ENCODE measurements around the gene EIPR1.

The EIPR1 gene

DNA sequence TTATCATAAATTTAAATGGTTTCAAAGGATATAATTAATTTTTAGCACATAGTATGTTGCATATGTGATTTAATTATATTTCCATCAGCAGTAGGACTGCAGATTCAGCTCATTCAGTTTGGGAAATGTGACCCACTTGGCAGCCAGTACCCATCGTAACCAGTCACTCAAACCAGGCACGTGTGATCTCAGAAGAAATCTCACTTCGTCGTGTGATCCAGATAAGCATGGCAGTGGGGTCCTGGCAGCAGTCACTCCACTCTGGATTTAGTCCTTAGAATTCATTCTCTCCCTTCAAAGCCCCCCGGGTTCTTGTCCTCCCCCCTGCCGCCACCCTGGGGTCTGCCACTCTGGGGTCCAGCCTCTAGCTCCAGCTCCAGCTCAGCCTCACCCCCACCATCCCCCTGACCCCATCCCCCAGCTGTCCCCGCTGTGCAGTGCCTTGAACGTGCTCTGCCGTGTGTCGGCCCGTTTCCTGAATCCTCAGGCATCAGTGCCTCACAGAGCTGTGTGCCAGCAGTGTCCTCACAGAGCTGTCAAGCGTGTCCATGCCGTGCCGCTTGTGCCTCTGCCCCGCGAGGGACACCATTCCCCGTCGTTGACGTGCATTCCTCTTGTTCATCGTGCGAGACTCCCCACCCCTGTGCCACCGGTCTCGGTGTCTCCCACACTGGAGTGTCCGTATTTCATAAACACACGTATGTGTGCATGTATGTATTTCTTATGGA lies 36.7 kb upstream of the EIPR1 start:
- Histone ChIP-seq H3K9ac (ENCODE audit: low read depth, low read length) (no peak overlapping the region), H3K36me3 (ENCODE audit: insufficient read depth, low read length) (peaks cover 25% of the 10 kb centered on the region), H3K9me3 (replicated peaks; ENCODE audit: low read length) (no peaks in the 10 kb centered on the region), H3K4me3 (ENCODE audit: low read length) (no peak overlapping the region), H3K27me3 (ENCODE audit: control insufficient read depth, insufficient read depth, low read length) (no peaks in the 10 kb centered on the region), H3K4me1 (ENCODE audit: control insufficient read depth, insufficient read depth, low read length) (no peaks in the 10 kb centered on the region), H3K4me2 (ENCODE audit: low read length) (no peak overlapping the region)

DNA sequence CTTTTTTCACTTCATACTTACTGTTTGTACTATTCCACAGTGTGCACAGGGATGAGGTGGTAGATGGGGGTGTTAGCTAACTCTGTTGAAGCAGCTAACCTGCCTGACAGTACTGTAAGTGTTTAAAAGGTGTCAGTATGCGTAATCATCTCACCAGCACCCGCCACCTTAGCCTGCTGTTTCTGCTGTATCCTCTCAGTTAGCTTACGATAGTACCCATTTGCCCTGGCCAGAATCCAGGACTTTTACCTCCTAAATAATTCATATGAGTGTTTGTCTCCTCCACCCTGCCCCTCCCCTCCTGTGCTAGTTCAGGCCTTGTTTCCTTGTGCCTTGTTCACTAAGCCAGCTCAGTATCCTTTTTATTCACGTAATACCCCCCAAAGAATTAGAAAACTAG lies 36.1 kb upstream of the EIPR1 start:
- Histone ChIP-seq H3K9me3 (replicated peaks; ENCODE audit: low read length) (no peaks in the 10 kb centered on the region), H3K4me2 (ENCODE audit: low read length) (no peak overlapping the region), H3K4me1 (ENCODE audit: control insufficient read depth, insufficient read depth, low read length) (no peaks in the 10 kb centered on the region), H3K9ac (ENCODE audit: low read depth, low read length) (no peak overlapping the region), H3K27me3 (ENCODE audit: control insufficient read depth, insufficient read depth, low read length) (no peaks in the 10 kb centered on the region), H3K36me3 (ENCODE audit: insufficient read depth, low read length) (peaks cover 25% of the 10 kb centered on the region), H3K4me3 (ENCODE audit: low read length) (no peak overlapping the region)

DNA sequence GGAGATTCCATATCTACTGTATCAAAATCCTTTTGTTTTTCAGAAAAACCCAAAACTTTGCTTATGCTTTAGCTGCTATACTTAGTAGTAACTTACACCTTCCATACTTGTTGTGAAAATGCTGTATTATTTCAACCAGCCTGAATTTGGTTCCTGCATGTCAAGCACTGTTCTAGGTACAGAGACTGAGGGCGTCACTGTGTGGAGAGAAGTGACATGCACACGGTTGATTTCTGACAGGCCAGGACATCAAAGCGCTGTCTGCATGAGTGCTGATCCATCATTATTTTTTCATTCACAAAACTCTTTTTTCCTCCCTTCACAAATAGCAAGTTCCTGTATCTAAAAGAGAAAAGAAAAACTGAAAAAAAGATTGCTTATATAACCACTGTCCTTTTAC lies 33.5 kb upstream of the EIPR1 start:
- no peak overlapping the region for H3K9ac ChIP-seq (ENCODE audit: low read depth, low read length)
- H3K36me3 ChIP-seq (ENCODE audit: insufficient read depth, low read length): peaks cover 23% of the 10 kb centered on the region
- H3K4me2 ChIP-seq (ENCODE audit: low read length): no peak overlapping the region
- H3K27me3 ChIP-seq (ENCODE audit: control insufficient read depth, insufficient read depth, low read length): no peaks in the 10 kb centered on the region
- no peaks in the 10 kb centered on the region for H3K9me3 ChIP-seq (replicated peaks; ENCODE audit: low read length)
- H3K4me1 ChIP-seq (ENCODE audit: control insufficient read depth, insufficient read depth, low read length): no peaks in the 10 kb centered on the region
- no peak overlapping the region for H3K4me3 ChIP-seq (ENCODE audit: low read length)

DNA sequence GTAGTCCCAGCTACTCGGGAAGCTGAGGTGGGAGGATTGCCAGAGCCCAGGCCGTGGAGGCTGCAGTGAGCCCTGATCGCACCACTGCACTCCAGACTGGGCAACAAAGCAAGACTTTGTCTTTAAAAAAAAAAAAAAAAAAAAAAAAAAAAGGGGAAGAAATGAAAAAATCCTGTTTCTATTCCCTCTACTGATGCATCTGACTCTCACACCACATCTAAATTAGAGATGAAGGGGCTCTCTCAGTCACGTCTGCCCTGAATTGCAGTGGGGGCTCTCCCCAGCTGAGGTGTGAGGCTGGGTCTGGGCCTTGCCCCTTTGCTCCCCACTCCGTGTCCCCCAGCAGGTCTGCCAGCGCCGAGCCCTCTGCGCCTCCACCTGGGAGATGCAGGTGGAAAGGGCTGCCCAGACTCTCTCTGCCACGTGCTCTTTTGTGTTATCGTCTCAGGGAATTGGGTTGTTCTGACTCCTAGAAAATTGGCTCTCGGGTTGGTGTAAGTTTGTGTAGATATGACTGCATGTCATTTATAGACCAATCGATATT lies 32.1 kb upstream of the EIPR1 start:
- Histone ChIP-seq H3K9ac (ENCODE audit: low read depth, low read length) (no peak overlapping the region), H3K9me3 (replicated peaks; ENCODE audit: low read length) (no peaks in the 10 kb centered on the region), H3K27me3 (ENCODE audit: control insufficient read depth, insufficient read depth, low read length) (no peaks in the 10 kb centered on the region), H3K4me1 (ENCODE audit: control insufficient read depth, insufficient read depth, low read length) (no peaks in the 10 kb centered on the region), H3K36me3 (ENCODE audit: insufficient read depth, low read length) (peaks cover 25% of the 10 kb centered on the region), H3K4me3 (ENCODE audit: low read length) (no peak overlapping the region), H3K4me2 (ENCODE audit: low read length) (no peak overlapping the region)

DNA sequence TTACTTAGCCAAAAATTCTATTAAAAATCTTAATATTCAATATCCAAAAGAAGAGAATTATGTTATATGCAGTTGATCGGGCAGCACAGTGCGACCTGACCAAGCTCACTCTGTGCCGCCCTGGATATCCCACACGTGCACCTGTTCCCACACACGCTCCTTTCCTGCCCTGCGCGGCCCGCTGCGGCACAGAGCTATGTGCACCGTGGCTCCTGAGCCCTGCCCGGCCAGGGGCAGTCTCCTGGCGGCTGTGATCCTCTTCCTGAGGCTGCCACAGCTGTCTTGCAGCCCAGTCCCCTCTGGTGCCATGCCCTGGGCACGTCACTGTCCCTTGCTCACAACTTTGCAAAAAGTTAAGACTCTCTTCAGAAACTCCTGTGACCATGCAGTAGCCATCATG lies 31.2 kb upstream of the EIPR1 start:
- H3K4me1 ChIP-seq (ENCODE audit: control insufficient read depth, insufficient read depth, low read length): no peaks in the 10 kb centered on the region
- H3K9ac ChIP-seq (ENCODE audit: low read depth, low read length): no peak overlapping the region
- peaks cover 26% of the 10 kb centered on the region for H3K36me3 ChIP-seq (ENCODE audit: insufficient read depth, low read length)
- H3K4me3 ChIP-seq (ENCODE audit: low read length): no peak overlapping the region
- no peaks in the 10 kb centered on the region for H3K9me3 ChIP-seq (replicated peaks; ENCODE audit: low read length)
- H3K4me2 ChIP-seq (ENCODE audit: low read length): no peak overlapping the region
- no peaks in the 10 kb centered on the region for H3K27me3 ChIP-seq (ENCODE audit: control insufficient read depth, insufficient read depth, low read length)

DNA sequence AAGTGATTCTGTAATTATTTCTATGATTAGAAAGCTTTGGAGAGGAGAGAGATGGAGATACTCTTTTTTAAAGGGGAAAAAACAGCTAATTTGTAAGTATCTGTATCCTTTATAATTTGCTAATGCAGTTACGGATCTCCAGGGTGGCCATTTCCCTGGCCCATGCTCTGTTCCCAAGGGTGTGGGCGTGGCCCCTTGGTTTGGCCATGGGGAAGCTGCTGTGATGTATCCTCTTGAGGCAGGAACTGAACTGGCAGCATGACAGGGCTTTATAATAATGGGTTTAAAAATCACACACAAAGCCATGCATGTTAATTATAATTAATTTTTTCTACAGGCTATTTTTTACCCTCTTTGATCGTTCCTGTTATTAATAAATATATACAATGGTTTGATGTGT lies 28.9 kb upstream of the EIPR1 start:
- no peak overlapping the region for H3K4me3 ChIP-seq (ENCODE audit: low read length)
- no peak overlapping the region for H3K9ac ChIP-seq (ENCODE audit: low read depth, low read length)
- peaks cover 32% of the 10 kb centered on the region for H3K36me3 ChIP-seq (ENCODE audit: insufficient read depth, low read length)
- no peaks in the 10 kb centered on the region for H3K4me1 ChIP-seq (ENCODE audit: control insufficient read depth, insufficient read depth, low read length)
- H3K9me3 ChIP-seq (replicated peaks; ENCODE audit: low read length): no peaks in the 10 kb centered on the region
- H3K27me3 ChIP-seq (ENCODE audit: control insufficient read depth, insufficient read depth, low read length): no peaks in the 10 kb centered on the region
- no peak overlapping the region for H3K4me2 ChIP-seq (ENCODE audit: low read length)

DNA sequence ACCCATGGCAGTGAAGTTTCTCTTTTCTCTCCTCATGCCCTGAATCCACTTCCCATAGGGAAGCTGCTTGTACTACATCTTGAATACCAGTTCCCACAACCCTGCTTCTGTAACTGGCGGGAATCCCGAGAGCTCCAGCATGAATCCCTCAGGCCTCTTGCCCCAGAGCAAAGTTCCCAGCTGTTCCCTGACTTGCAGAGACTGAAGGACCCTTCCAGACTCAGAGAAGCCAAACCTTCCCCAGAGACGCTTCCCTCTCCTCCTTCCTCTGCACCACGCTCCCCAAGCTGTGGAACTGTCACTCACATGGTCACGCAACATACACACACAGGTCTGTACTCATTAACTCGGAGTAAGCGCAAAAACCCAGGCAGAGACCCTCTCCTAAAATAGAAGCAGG lies 28.3 kb upstream of the EIPR1 start:
- H3K4me1 ChIP-seq (ENCODE audit: control insufficient read depth, insufficient read depth, low read length): no peaks in the 10 kb centered on the region
- H3K36me3 ChIP-seq (ENCODE audit: insufficient read depth, low read length): peaks cover 35% of the 10 kb centered on the region
- no peaks in the 10 kb centered on the region for H3K27me3 ChIP-seq (ENCODE audit: control insufficient read depth, insufficient read depth, low read length)
- no peaks in the 10 kb centered on the region for H3K9me3 ChIP-seq (replicated peaks; ENCODE audit: low read length)
- no peak overlapping the region for H3K4me3 ChIP-seq (ENCODE audit: low read length)
- no peak overlapping the region for H3K9ac ChIP-seq (ENCODE audit: low read depth, low read length)
- H3K4me2 ChIP-seq (ENCODE audit: low read length): no peak overlapping the region

DNA sequence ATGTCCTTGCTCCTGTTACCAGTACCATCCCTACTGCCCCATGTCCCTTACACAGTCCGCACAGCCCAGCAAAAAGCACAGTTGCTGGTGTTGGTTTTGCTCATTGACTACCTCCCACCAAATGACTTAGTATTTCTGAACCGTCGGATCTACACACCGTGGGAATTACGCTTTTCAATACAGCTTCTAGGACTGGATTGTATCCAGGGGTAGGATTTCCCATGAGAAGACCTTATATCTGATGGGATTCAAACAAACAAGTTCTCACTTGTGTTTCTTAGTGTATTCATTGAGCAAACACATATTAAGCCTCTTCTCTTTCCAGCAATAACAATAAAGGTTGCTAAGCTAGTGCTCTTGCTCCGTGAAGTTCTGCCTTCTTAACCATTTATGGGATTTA lies 27.7 kb upstream of the EIPR1 start:
- Histone ChIP-seq H3K4me1 (ENCODE audit: control insufficient read depth, insufficient read depth, low read length) (no peaks in the 10 kb centered on the region), H3K9me3 (replicated peaks; ENCODE audit: low read length) (no peaks in the 10 kb centered on the region), H3K4me2 (ENCODE audit: low read length) (no peak overlapping the region), H3K4me3 (ENCODE audit: low read length) (no peak overlapping the region), H3K27me3 (ENCODE audit: control insufficient read depth, insufficient read depth, low read length) (no peaks in the 10 kb centered on the region), H3K36me3 (ENCODE audit: insufficient read depth, low read length) (peaks cover 40% of the 10 kb centered on the region), H3K9ac (ENCODE audit: low read depth, low read length) (no peak overlapping the region)

DNA sequence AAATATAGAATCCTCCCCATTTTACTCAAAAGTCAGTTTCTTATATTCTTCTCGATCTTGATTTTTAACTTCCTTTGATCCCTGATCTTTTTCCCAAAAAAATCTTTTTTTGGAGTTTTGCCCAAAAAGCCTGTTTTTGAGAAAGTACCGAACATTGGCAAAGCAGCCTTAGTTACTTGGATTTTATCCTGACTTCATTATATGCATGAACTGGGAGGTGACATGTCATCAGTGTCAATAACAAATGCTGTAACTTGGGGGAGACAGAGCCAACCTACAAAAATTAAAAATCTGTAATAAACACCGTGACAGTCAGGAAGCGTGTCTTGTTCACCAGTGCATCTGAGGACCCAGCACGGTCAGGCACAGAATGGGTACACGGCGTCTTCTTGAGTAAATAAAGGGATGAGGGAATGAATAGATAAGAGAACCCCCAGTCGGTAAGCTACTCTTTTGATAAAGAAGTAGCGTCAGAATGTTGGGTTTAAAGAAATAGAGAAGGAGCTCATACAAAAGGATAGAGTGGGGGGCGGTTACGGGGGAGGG lies 26.8 kb upstream of the EIPR1 start:
- no peaks in the 10 kb centered on the region for H3K27me3 ChIP-seq (ENCODE audit: control insufficient read depth, insufficient read depth, low read length)
- no peak overlapping the region for H3K9ac ChIP-seq (ENCODE audit: low read depth, low read length)
- no peak overlapping the region for H3K4me3 ChIP-seq (ENCODE audit: low read length)
- H3K36me3 ChIP-seq (ENCODE audit: insufficient read depth, low read length): peaks cover 40% of the 10 kb centered on the region
- H3K4me1 ChIP-seq (ENCODE audit: control insufficient read depth, insufficient read depth, low read length): no peaks in the 10 kb centered on the region
- H3K9me3 ChIP-seq (replicated peaks; ENCODE audit: low read length): no peaks in the 10 kb centered on the region
- H3K4me2 ChIP-seq (ENCODE audit: low read length): no peak overlapping the region

DNA sequence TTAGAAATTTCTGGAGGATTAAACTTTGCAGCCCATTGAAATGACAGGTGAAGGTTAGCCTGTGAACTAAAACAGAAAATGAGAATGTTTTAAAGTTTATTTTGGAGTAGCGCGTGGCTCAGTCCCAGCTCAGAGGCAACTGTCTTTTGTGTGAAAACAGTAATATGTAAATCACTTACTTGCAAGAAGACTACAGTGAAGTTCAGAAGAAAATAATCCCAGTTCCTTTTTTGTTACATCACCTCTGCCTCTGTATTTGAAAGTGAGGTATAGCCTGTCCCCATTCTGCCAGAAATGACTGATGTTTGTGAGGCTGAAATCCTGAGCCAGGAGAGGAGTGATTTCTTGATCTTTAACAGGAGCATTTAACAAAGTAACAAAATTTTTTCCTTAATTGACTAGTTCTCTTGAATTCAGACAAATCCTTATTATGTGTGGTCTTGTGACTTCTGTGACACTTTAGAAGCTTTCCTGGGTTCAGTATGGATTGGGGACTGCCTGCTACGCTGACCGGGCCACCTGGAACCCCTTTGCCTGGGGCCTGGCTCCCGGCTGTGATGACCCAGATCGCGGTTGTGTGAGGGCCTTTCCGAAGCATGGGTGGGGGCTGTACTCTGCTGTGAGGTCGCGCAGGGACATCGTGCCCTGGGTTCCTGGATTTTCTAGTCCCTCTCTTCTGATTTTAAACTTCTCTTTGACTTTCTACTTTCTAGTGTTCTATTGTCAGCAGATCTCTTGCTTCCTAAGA lies 26.1 kb upstream of the EIPR1 start:
- peaks cover 40% of the 10 kb centered on the region for H3K36me3 ChIP-seq (ENCODE audit: insufficient read depth, low read length)
- H3K4me3 ChIP-seq (ENCODE audit: low read length): no peak overlapping the region
- H3K9me3 ChIP-seq (replicated peaks; ENCODE audit: low read length): no peaks in the 10 kb centered on the region
- H3K27me3 ChIP-seq (ENCODE audit: control insufficient read depth, insufficient read depth, low read length): no peaks in the 10 kb centered on the region
- no peaks in the 10 kb centered on the region for H3K4me1 ChIP-seq (ENCODE audit: control insufficient read depth, insufficient read depth, low read length)
- no peak overlapping the region for H3K4me2 ChIP-seq (ENCODE audit: low read length)
- no peak overlapping the region for H3K9ac ChIP-seq (ENCODE audit: low read depth, low read length)

DNA sequence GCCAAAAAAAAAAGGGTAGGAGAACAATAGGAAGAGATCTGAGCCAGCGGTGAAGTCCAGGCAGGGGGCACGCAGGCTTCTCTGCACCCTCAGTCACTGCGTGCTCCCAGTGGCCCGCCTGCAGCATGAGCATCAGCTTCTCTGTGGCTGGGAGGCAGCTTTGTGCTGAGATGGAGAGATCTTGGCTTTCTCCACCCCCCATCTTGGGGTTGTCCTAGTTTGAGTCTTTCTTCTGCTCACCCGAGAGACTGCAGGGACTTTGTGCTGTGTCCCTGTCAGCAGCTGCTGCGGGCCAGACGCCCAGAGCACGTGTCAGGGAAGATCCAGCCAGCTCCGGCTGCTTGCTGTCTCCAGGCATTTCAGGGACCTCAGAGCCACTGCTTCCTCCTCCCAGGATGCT lies 22.2 kb upstream of the EIPR1 start:
- H3K4me1 ChIP-seq (ENCODE audit: control insufficient read depth, insufficient read depth, low read length): no peaks in the 10 kb centered on the region
- peaks cover 4% of the 10 kb centered on the region for H3K9me3 ChIP-seq (replicated peaks; ENCODE audit: low read length)
- H3K36me3 ChIP-seq (ENCODE audit: insufficient read depth, low read length): peaks cover 43% of the 10 kb centered on the region
- no peak overlapping the region for H3K4me3 ChIP-seq (ENCODE audit: low read length)
- no peak overlapping the region for H3K4me2 ChIP-seq (ENCODE audit: low read length)
- no peaks in the 10 kb centered on the region for H3K27me3 ChIP-seq (ENCODE audit: control insufficient read depth, insufficient read depth, low read length)
- no peak overlapping the region for H3K9ac ChIP-seq (ENCODE audit: low read depth, low read length)
